H1 (cell line): ENCODE data around the gene MAGED2.

Experiments used
- CHD1 ChIP-seq: IDR thresholded peaks from 2 replicates; pipeline ENCODE4 v1.6.1; 2012; ENCODE audit warnings: low read depth, low read length, improper control_type of control experiment
- CREB1 ChIP-seq: IDR thresholded peaks from 2 replicates; pipeline ENCODE4 v1.6.1; 2012; ENCODE audit warnings: inconsistent platforms
- CTCF ChIP-seq, 3 experiments: IDR thresholded peaks; 1 replicate in 2 of 3; 2 replicates in 1 of 3; pipeline versions ENCODE4 v1.5.1 to v1.6.1; 2011; ENCODE audit warnings: low read length in 3 of 3, mild to moderate bottlenecking in 3 of 3, inconsistent platforms in 2 of 3, low read depth in 1 of 3, moderate library complexity in 1 of 3; ENCODE audit not compliant: insufficient read depth in 1 of 3; ENCODE audit errors: control extremely low read depth in 1 of 3
- EZH2 ChIP-seq: fragments of 200-600 bp; sonication (generic); IDR thresholded peaks from 2 replicates; pipeline ENCODE4 v1.7.1; 2012; ENCODE audit warnings: low read depth, mild to moderate bottlenecking, moderate library complexity, low read length, inconsistent platforms; ENCODE audit not compliant: severe bottlenecking
- GTF2F1 ChIP-seq: IDR thresholded peaks from 2 replicates; pipeline ENCODE4 v1.6.1; 2012; ENCODE audit warnings: low read depth, low read length, improper control_type of control experiment, borderline replicate concordance
- HDAC2 ChIP-seq, 2 experiments: fragments of 300-600 bp in 1 of 2; sonication (generic) in 1 of 2; IDR thresholded peaks; 2 replicates each; pipeline ENCODE4 v1.6.1; 2011 to 2012; ENCODE audit warnings: low read depth in 2 of 2, low read length in 2 of 2, mild to moderate bottlenecking in 2 of 2, moderate library complexity in 2 of 2, borderline replicate concordance in 1 of 2, inconsistent platforms in 1 of 2
- JUND ChIP-seq: IDR thresholded peaks from 2 replicates; pipeline ENCODE4 v1.6.1; 2011; ENCODE audit warnings: mild to moderate bottlenecking, improper control_type of control experiment, low read length
- MAX ChIP-seq: IDR thresholded peaks from 2 replicates; pipeline ENCODE4 v1.6.1; 2012; ENCODE audit warnings: inconsistent platforms
- POLR2AphosphoS5 ChIP-seq: IDR thresholded peaks from 2 replicates; pipeline ENCODE4 v1.6.1; 2011; ENCODE audit warnings: low read depth, low read length
- RFX5 ChIP-seq: IDR thresholded peaks from 2 replicates; pipeline ENCODE4 v1.6.1; 2011; ENCODE audit warnings: low read depth, low read length, improper control_type of control experiment, borderline replicate concordance
- SIN3A ChIP-seq, 2 experiments: IDR thresholded peaks in 1 of 2; conservative IDR thresholded peaks in 1 of 2; 2 replicates each; pipeline ENCODE4 v1.6.1; 2011 to 2012; ENCODE audit warnings: low read length in 2 of 2, improper control_type of control experiment in 1 of 2, low read depth in 1 of 2, mild to moderate bottlenecking in 1 of 2
- TEAD4 ChIP-seq: IDR thresholded peaks from 2 replicates; pipeline ENCODE4 v1.6.1; 2012; ENCODE audit warnings: low read depth, low read length, inconsistent platforms, mixed read lengths

GRCh38 chrX:54865208-54865607 is 57.7 kb downstream of the MAGED2 start:
- TF ChIP-seq SIN3A (conservative IDR thresholded peaks at IDR 0.05 in 1 of 2, IDR thresholded peaks at IDR 0.05 in 1 of 2; ENCODE audit: low read depth in 1 of 2, low read length in 2 of 2) (no peak), CTCF (IDR thresholded peaks at IDR 0.05; ENCODE audit: control extremely low read depth in 1 of 3, insufficient read depth in 1 of 3, low read depth in 1 of 3, low read length in 3 of 3) (no peak), JUND (no peak), RFX5 (no peak), MAX (no peak), GTF2F1 (no peak), HDAC2 (IDR thresholded peaks at IDR 0.05; ENCODE audit: borderline replicate concordance in 1 of 2, low read depth in 2 of 2, low read length in 2 of 2) (no peak), CHD1 (no peak), POLR2AphosphoS5 (no peak), TEAD4 (no peak), CREB1 (no peak), EZH2 (no peak)
